Measurements from ENCODE around the gene CASD1.

DNA sequence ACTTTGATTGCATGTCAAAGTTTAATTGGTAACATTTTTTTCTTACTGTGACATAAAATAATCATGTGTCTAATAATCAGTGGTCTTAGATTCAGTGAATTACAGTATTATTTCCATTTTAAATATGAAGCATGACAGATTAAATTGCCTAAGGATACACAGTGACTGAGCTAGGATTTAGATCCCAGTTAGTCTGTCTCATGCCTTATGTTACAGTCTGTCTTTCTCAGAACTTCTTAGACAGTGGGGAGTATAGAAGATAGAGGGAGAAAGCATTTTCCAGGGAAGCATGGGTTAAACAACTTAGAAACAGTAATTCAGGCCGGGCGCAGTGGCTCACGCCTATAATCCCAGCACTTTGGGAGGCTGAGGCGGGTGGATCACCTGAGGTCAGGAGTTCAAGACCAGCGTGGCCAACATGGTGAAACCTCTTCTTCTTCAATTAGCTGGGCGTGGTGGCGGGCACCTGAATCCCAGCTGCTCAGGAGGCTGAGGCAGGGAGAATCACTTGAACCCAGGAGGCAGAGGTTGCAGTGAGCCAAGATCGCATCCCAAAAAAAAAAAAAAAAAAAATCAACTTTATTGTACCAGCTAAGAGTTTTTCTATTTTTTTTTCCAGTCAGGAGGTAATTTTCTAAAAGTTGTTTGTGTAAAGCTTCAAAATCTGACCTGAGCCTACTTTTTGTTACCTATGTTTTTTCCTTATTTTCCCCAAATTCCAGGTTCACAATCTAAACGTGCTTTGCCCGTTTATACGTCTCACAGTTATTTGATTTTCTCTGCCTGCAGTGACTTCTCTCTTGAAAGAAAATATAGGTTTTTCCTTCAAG is 3.3 kb downstream of the CASD1 start:
- no peak for TF ChIP-seq EZH2 (IDR thresholded peaks at IDR 0.05; ENCODE audit: insufficient read depth, poor library complexity, severe bottlenecking)
- TF ChIP-seq EZH2phosphoT487 (IDR thresholded peaks at IDR 0.05; ENCODE audit: insufficient read depth, low read depth) = no peak
